Pericardium fibroblast (primary cell): ENCODE results near the gene POU2AF1. TPM values are rescaled to one million over a fixed set of nuclear protein-coding genes. Genes with fewer than 3 reads are reported as not detected.

Source experiments
- total RNA-seq: library from RNA; depleted of rRNA; stranded (reverse); fragments of >200 nt; gene quantifications from 2 replicates; pipeline ENCODE4 v1.2.3, GENCODE V29; 2015

Gene POU2AF1, protein sequence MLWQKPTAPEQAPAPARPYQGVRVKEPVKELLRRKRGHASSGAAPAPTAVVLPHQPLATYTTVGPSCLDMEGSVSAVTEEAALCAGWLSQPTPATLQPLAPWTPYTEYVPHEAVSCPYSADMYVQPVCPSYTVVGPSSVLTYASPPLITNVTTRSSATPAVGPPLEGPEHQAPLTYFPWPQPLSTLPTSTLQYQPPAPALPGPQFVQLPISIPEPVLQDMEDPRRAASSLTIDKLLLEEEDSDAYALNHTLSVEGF
- total RNA-seq = not detected in 2 replicates

DNA sequence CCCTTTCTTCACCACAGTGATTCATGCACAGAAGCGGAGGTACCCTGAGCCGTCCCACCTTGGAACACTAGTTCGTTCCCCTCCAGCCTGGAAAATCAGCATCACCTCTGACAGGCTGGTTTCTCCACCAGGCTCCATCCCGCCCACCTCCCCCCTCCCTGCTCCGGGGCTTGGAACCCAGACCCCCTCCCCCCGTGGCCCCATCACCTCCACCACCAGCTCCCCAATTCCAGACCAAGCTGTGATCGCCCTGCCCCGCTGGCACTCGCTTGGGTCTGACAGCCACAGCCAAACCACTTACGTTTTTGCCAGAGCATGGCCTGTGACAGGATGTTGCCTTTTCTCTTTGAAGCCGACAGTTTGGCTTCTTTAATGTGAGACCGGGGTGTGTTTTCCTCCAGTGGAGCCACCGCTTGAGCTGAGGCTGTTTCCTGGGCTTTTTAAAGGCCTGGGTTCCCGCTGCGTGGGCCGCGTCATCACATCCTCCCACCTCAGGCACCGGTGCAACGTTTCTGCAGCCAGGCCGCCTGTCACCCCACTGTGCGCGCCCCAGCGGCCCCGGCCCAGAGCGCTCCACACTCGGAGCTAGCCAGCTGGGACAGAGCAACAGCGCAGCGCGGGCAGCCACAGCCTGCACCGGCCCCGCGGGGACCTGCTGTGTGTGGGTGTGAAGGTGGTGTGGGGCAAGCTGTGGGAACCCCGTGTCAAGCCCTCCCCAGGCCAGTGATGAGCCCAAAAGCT, at the start of gene POU2AF1:
POU2AF1 (minus strand) TSS at position 415 of the 741 bp plus-strand sequence; CDS start at position 317, 98 bp downstream.

Other genes starting within 250 kb of the POU2AF1 start
- gene POU2AF2, start 133.6 kb downstream of the POU2AF1 start, total RNA-seq = not detected in 2 replicates
- 0.60 TPM in 1 of 2 replicates, not detected in the other for gene POU2AF3, start 80.7 kb downstream of the POU2AF1 start, total RNA-seq
- not detected in 2 replicates for gene BTG4, start 133.1 kb upstream of the POU2AF1 start, total RNA-seq
- gene HOATZ, start 135.5 kb upstream of the POU2AF1 start, total RNA-seq = not detected in 2 replicates
- 12.3 and 18.3 TPM in 2 replicates for gene LAYN, start 161.4 kb upstream of the POU2AF1 start, total RNA-seq
- gene SIK2, start 223.2 kb upstream of the POU2AF1 start, total RNA-seq = 11.2 and 12.0 TPM in 2 replicates